K562 (cell line): ENCODE results near the gene C1QTNF5. TPM values are rescaled to one million over a fixed set of nuclear protein-coding genes. Genes with fewer than 3 reads are reported as not detected.

Source experiments
- ARID4B ChIP-seq: sonication (generic); formaldehyde crosslinking; IDR thresholded peaks from 2 replicates; pipeline ENCODE4 v1.8.0; 2022; ENCODE audit warnings: mild to moderate bottlenecking, missing genetic modification reagents
- BRF1 ChIP-seq: IDR thresholded peaks from 3 replicates; pipeline ENCODE4 v1.6.1; 2011; ENCODE audit warnings: borderline replicate concordance, mild to moderate bottlenecking; ENCODE audit not compliant: insufficient read length; ENCODE audit errors: extremely low read depth
- C11orf30 ChIP-seq: fragments of 450-650 bp; IDR thresholded peaks from 2 replicates; pipeline ENCODE4 v1.6.1; 2016; ENCODE audit warnings: low read depth, mild to moderate bottlenecking
- CHD2 ChIP-seq: IDR thresholded peaks from 2 replicates; pipeline ENCODE4 v1.6.1; 2011; ENCODE audit warnings: low read depth, low read length
- EP400 ChIP-seq: fragments of 450-650 bp; IDR thresholded peaks from 2 replicates; pipeline ENCODE4 v1.6.1; 2017; ENCODE audit warnings: antibody characterized with exemption, mild to moderate bottlenecking, moderate library complexity
- FOXP4 ChIP-seq: sonication (generic); formaldehyde crosslinking; IDR thresholded peaks from 2 replicates; pipeline ENCODE4 v1.8.0; 2022; ENCODE audit warnings: mild to moderate bottlenecking, missing genetic modification reagents, borderline replicate concordance
- HBP1 ChIP-seq: fragments of 450-650 bp; formaldehyde crosslinking; IDR thresholded peaks from 2 replicates; pipeline ENCODE4 v1.4.0; 2022; ENCODE audit warnings: missing genetic modification characterization
- HES1 ChIP-seq: fragments of 450-650 bp; IDR thresholded peaks from 2 replicates; pipeline ENCODE4 v1.6.1; 2016; ENCODE audit warnings: low read depth, mild to moderate bottlenecking, moderate library complexity
- JUND ChIP-seq, 2 experiments: IDR thresholded peaks; 2 replicates in 1 of 2; 3 replicates in 1 of 2; pipeline ENCODE4 v1.6.1; 2011; ENCODE audit warnings: borderline replicate concordance in 2 of 2, low read depth in 2 of 2, low read length in 2 of 2, improper control_type of control experiment in 1 of 2, missing biosample characterization in 1 of 2, missing genetic modification characterization in 1 of 2, missing genetic modification reagents in 1 of 2
- KDM2B ChIP-seq: fragments of 250-450 bp; sonication (Bioruptor Pico); IDR thresholded peaks from 2 replicates; pipeline ENCODE4 v1.8.0; 2021; ENCODE audit warnings: mild to moderate bottlenecking, moderate library complexity
- MECOM ChIP-seq: fragments of 250-450 bp; sonication (Bioruptor Pico); IDR thresholded peaks from 2 replicates; pipeline ENCODE4 v1.8.0; 2022; ENCODE audit warnings: inconsistent platforms
- NCOA1 ChIP-seq: fragments of 450-650 bp; IDR thresholded peaks from 2 replicates; pipeline ENCODE4 v1.6.1; 2016; ENCODE audit warnings: low read depth
- NEUROD1 ChIP-seq: fragments of 150-350 bp; IDR thresholded peaks from 2 replicates; pipeline ENCODE4 v1.6.1; 2014; ENCODE audit warnings: borderline replicate concordance, low read length, low read depth; ENCODE audit not compliant: partially characterized antibody
- NR2C1 ChIP-seq, 2 experiments: fragments of 450-650 bp; IDR thresholded peaks; 2 replicates each; pipeline ENCODE4 v1.6.1; 2017; ENCODE audit warnings: mild to moderate bottlenecking in 2 of 2, antibody characterized with exemption in 1 of 2, inconsistent platforms in 1 of 2, missing compliant biosample characterization in 1 of 2, missing genetic modification characterization in 1 of 2
- SP1 ChIP-seq: sonication (generic); formaldehyde crosslinking; IDR thresholded peaks from 2 replicates; pipeline ENCODE4 v1.8.1; 2022; ENCODE audit warnings: mild to moderate bottlenecking, missing genetic modification reagents
- TCF15 ChIP-seq: fragments of 250-450 bp; sonication (Bioruptor Pico); IDR thresholded peaks from 2 replicates; pipeline ENCODE4 v1.8.0; 2022; ENCODE audit warnings: moderate library complexity, mild to moderate bottlenecking, inconsistent platforms
- ZKSCAN3 ChIP-seq: fragments of 250-450 bp; sonication (Bioruptor Pico); IDR thresholded peaks from 2 replicates; pipeline ENCODE4 v1.4.0; 2020
- ZZZ3 ChIP-seq: fragments of 450-650 bp; IDR thresholded peaks from 2 replicates; pipeline ENCODE4 v1.6.1; 2016; ENCODE audit warnings: antibody characterized with exemption, mild to moderate bottlenecking, moderate library complexity
- polyA plus RNA-seq, 8 experiments: library from polyadenylated mRNA; depleted of rRNA in 4 of 8; stranded (reverse) in 5 of 8; unstranded in 3 of 8; fragments of >200 nt; fragmentation: Nextera tagmentation in 2 of 8; fragmentation: Illumina TruSeq in 1 of 8; extraction: Ambion mirVana in 2 of 8; extraction: Trizol in 1 of 8; gene quantifications; 2 replicates each; pipeline versions ENCODE4 v1.2.1 to v1.2.3, GENCODE V29; 2011 to 2014; ENCODE audit warnings: inconsistent platforms in 1 of 8, missing spikeins in 1 of 8
- total RNA-seq, 7 experiments: library from RNA; depleted of rRNA in 6 of 7; stranded (reverse); fragments of >200 nt in 6 of 7; fragmentation: Illumina TruSeq in 2 of 7; extraction: Trizol in 2 of 7; gene quantifications; 2 replicates each; pipeline versions ENCODE4 v1.2.1 to v1.2.3, GENCODE V29; 2011 to 2021; ENCODE audit warnings: low replicate concordance in 1 of 7

C1QTNF5 gene
- total and polyA plus RNA-seq, 9 of the 15 experiments (the other 6 are each of a cell fraction or from before 2014, with no cell fraction given): 0.07 to 0.76 (median 0.24) TPM; not detected in 1

- TF ChIP-seq C11orf30 (peak; percentile 97), FOXP4 (CRISPR knock-in tag) (no peak), KDM2B (no peak), SP1 (peak; percentile 89), NEUROD1 (peak; percentile 64), HES1 (no peak), BRF1 (no peak), ARID4B (CRISPR knock-in tag) (no peak), NCOA1 (no peak), ZKSCAN3 (CRISPR knock-in tag) (no peak), CHD2 (peak; percentile 68; the same call in 1 of the 2 replicates), JUND (IDR thresholded peaks at IDR 0.05; ENCODE audit: borderline replicate concordance, low read depth, low read length) (peak; percentile 44; the same call in 1 of the 2 replicates), JUND (tag; IDR thresholded peaks at IDR 0.05; ENCODE audit: borderline replicate concordance, low read depth, low read length) (no peak), MECOM (CRISPR knock-in tag) (no peak), NR2C1 (IDR thresholded peaks at IDR 0.05) (peak; percentile 81), NR2C1 (tag; IDR thresholded peaks at IDR 0.05) (peak; percentile 85), TCF15 (no peak), ZZZ3 (no peak), EP400 (peak; percentile 86), HBP1 (CRISPR knock-in tag) (no peak)
These were observed 6.3 kb downstream of the C1QTNF5 start, which contains the start of gene RNF26 (continued) for GRCh38 chr11:119334174-119334930.
